ENCODE results near the gene EEF1AKMT1. TPM values are rescaled to one million over a fixed set of nuclear protein-coding genes. Genes with fewer than 3 reads are reported as not detected.

The EEF1AKMT1 gene
- total RNA-seq, 1 experiment from 2014 or later: 8.9 TPM

DNA sequence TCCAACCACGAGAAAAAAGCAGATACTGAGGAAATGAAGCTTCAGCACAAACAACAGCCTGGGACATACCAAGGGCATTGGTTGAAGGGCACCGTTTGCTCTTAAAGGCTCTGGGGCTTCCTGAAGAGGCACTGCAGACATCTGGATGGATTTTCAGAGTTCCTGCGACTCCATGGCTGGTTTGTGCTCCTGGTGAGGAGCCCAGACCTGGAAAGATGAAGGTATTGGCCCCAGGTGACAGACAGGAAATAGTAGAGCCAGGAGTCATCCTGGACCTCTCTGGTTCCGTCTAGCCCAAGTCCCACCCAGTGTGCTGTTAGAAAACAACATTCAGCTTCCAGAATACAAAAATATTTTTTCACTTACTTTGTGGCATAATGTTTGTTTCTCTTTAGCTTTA lies 64.0 kb downstream of the EEF1AKMT1 start:
- Histone ChIP-seq H3K27me3 (ENCODE audit: insufficient read depth, low read depth) (no peaks in the 10 kb centered on the region), H3K27ac (no peak overlapping the region), H4K20me1 (ENCODE audit: insufficient read depth) (0 out of 2 replicates have a peak, but pooled peaks cover 4% of the 10 kb centered on the region), H3K4me1 (replicated peaks; ENCODE audit: insufficient read depth) (no peaks in the 10 kb centered on the region), H2AFZ (no peak overlapping the region), H3K36me3 (ENCODE audit: low read depth) (no peaks in the 10 kb centered on the region), H3K9me3 (ENCODE audit: insufficient read depth, low read depth) (no peaks in the 10 kb centered on the region), H3K4me3 (no peak overlapping the region), H3K4me2 (no peak overlapping the region), H3K9me2 (ENCODE audit: insufficient read depth) (no peaks in the 10 kb centered on the region), H3K79me2 (ENCODE audit: low read depth) (no peaks in the 10 kb centered on the region), H3F3A (ENCODE audit: insufficient read depth, low read depth) (peaks cover 4% of the 10 kb centered on the region; the same call in 1 of the 2 replicates)
- intact Hi-C loops (cut with micrococcal nuclease; ENCODE audit: unreplicated experiment): loop anchor here (5.0 kb wide), 2 partner anchors 103 to 212 kb away; no protein-coding TSS in a partner anchor
- TF ChIP-seq EZH2 (IDR thresholded peaks at IDR 0.05; ENCODE audit: low read depth): no peak
- TF ChIP-seq, protein P1, sequence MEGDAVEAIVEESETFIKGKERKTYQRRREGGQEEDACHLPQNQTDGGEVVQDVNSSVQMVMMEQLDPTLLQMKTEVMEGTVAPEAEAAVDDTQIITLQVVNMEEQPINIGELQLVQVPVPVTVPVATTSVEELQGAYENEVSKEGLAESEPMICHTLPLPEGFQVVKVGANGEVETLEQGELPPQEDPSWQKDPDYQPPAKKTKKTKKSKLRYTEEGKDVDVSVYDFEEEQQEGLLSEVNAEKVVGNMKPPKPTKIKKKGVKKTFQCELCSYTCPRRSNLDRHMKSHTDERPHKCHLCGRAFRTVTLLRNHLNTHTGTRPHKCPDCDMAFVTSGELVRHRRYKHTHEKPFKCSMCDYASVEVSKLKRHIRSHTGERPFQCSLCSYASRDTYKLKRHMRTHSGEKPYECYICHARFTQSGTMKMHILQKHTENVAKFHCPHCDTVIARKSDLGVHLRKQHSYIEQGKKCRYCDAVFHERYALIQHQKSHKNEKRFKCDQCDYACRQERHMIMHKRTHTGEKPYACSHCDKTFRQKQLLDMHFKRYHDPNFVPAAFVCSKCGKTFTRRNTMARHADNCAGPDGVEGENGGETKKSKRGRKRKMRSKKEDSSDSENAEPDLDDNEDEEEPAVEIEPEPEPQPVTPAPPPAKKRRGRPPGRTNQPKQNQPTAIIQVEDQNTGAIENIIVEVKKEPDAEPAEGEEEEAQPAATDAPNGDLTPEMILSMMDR (conservative IDR thresholded peaks at IDR 0.05): no peak
- no TSS peak for BruUV-seq (replicated peaks)
- POLR2A ChIA-PET (ENCODE audit: unreplicated experiment): no interaction called here
- CTCF ChIA-PET: interaction anchor here (0.7 kb wide), 1 partner anchor 164 kb away, joined by 19 read pairs; no protein-coding TSS in a partner anchor
- no peak for DNase-seq

DNA sequence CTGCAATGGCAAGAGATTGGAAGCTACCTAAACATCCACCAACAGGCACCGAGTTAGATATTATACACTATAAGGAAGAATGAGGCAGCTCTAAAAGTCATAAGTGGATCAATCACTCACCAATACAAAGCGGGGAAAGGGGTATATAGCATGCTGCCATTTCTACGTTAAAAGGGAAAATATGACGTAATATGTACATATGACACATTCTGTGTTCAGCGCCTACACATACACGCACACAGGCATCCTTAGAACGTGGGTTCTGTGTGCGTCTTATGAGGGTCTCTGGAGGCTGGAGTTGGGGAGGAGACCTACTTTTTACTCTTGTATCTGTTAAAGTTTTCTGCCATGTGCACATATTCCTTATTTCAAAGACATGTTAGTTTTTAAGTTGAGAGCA lies 64.4 kb downstream of the EEF1AKMT1 start:
- Histone ChIP-seq H3K27me3 (ENCODE audit: insufficient read depth, low read depth) (no peaks in the 10 kb centered on the region), H3K4me1 (replicated peaks; ENCODE audit: insufficient read depth) (no peaks in the 10 kb centered on the region), H3K27ac (no peak overlapping the region), H3K4me3 (no peak overlapping the region), H3K36me3 (ENCODE audit: low read depth) (no peaks in the 10 kb centered on the region), H3K4me2 (no peak overlapping the region), H3K9me3 (ENCODE audit: insufficient read depth, low read depth) (no peaks in the 10 kb centered on the region), H3K9me2 (ENCODE audit: insufficient read depth) (no peaks in the 10 kb centered on the region), H2AFZ (no peak overlapping the region), H3K79me2 (ENCODE audit: low read depth) (no peaks in the 10 kb centered on the region), H4K20me1 (ENCODE audit: insufficient read depth) (0 out of 2 replicates have a peak, but pooled peaks cover 4% of the 10 kb centered on the region), H3F3A (ENCODE audit: insufficient read depth, low read depth) (peaks cover 4% of the 10 kb centered on the region; the same call in 1 of the 2 replicates)
- BruUV-seq (replicated peaks): no TSS peak
- ChIA-PET CTCF (no interaction called here), POLR2A (ENCODE audit: unreplicated experiment) (no interaction called here)
- no peak for TF ChIP-seq EZH2 (IDR thresholded peaks at IDR 0.05; ENCODE audit: low read depth)
- TF ChIP-seq, protein P1 (conservative IDR thresholded peaks at IDR 0.05): no peak
- intact Hi-C loops (cut with micrococcal nuclease; ENCODE audit: unreplicated experiment): no loop called here
- DNase-seq: no peak

DNA sequence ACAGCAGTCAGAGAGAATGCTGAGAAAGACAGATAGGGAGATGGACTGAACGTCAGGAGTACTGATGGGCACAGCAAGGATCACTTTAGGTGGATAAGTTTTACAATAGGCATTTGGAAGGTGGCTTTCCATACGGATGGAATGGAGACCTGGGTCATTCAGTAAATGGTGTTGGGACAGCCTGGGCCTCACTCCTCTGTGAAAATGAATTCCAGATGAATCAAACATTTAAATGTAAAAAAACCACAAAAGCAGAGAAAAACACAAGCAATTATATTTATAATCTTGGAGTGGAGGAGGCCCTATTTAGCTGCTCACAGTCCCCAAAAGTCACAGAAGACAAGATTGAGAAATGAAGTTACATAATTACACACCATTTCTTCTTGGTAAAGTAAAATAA lies 65.5 kb downstream of the EEF1AKMT1 start:
- Histone ChIP-seq H3K9me3 (ENCODE audit: insufficient read depth, low read depth) (no peaks in the 10 kb centered on the region), H3K4me1 (replicated peaks; ENCODE audit: insufficient read depth) (no peaks in the 10 kb centered on the region), H3K27ac (no peak overlapping the region), H3K9me2 (ENCODE audit: insufficient read depth) (no peaks in the 10 kb centered on the region), H3K27me3 (ENCODE audit: insufficient read depth, low read depth) (no peaks in the 10 kb centered on the region), H3K36me3 (ENCODE audit: low read depth) (no peaks in the 10 kb centered on the region), H3F3A (ENCODE audit: insufficient read depth, low read depth) (peaks cover 4% of the 10 kb centered on the region; the same call in 1 of the 2 replicates), H2AFZ (no peak overlapping the region), H3K4me2 (no peak overlapping the region), H4K20me1 (ENCODE audit: insufficient read depth) (0 out of 2 replicates have a peak, but pooled peaks cover 4% of the 10 kb centered on the region), H3K4me3 (no peak overlapping the region), H3K79me2 (ENCODE audit: low read depth) (no peaks in the 10 kb centered on the region)
- ChIA-PET CTCF (no interaction called here), POLR2A (ENCODE audit: unreplicated experiment) (interaction anchor here (0.7 kb wide), 1 partner anchor 277 kb away, joined by 28 read pairs; no protein-coding TSS in a partner anchor)
- no peak for DNase-seq
- TF ChIP-seq EZH2 (IDR thresholded peaks at IDR 0.05; ENCODE audit: low read depth): no peak
- TF ChIP-seq, protein P1 (conservative IDR thresholded peaks at IDR 0.05): no peak
- BruUV-seq (replicated peaks): no TSS peak
- intact Hi-C loops (cut with micrococcal nuclease; ENCODE audit: unreplicated experiment): no loop called here
